ENCODE data around the gene C1QTNF5. TPM values are rescaled to one million over a fixed set of nuclear protein-coding genes. Genes with fewer than 3 reads are reported as not detected.

Gene C1QTNF5
- total and polyA plus RNA-seq, 2 experiments from 2014 or later = 13.7 to 18.0 TPM

DNA sequence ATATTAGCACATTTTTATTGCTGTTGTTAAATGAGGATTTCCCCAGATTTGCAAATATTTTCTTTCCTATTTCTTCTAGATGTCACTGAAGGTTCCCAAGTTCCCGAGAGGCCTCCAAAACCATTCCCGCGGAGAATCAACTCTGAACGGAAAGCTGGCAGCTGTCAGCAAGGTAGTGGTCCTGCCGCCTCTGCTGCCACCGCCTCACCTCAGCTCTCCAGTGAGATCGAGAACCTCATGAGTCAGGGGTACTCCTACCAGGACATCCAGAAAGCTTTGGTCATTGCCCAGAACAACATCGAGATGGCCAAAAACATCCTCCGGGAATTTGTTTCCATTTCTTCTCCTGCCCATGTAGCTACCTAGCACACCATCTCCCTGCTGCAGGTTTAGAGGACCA lies 41.3 kb downstream of the C1QTNF5 start:
- H3K27me3 ChIP-seq = no peaks in the 10 kb centered on the region
- H3K9me2 ChIP-seq (replicated peaks; ENCODE audit: insufficient read depth) = no peaks in the 10 kb centered on the region
- WGBS (ENCODE audit: low lambda C conversion rate, missing lambda C conversion rate) = 97% methylated on average over 9 of the region's 9 CpGs
- no peaks in the 10 kb centered on the region for H4K20me1 ChIP-seq (ENCODE audit: insufficient read depth, poor library complexity, severe bottlenecking)
- no peaks in the 10 kb centered on the region for H3K9me3 ChIP-seq (ENCODE audit: low read depth)
- H2AFZ ChIP-seq = no peak overlapping the region
- TF ChIP-seq, protein P1, sequence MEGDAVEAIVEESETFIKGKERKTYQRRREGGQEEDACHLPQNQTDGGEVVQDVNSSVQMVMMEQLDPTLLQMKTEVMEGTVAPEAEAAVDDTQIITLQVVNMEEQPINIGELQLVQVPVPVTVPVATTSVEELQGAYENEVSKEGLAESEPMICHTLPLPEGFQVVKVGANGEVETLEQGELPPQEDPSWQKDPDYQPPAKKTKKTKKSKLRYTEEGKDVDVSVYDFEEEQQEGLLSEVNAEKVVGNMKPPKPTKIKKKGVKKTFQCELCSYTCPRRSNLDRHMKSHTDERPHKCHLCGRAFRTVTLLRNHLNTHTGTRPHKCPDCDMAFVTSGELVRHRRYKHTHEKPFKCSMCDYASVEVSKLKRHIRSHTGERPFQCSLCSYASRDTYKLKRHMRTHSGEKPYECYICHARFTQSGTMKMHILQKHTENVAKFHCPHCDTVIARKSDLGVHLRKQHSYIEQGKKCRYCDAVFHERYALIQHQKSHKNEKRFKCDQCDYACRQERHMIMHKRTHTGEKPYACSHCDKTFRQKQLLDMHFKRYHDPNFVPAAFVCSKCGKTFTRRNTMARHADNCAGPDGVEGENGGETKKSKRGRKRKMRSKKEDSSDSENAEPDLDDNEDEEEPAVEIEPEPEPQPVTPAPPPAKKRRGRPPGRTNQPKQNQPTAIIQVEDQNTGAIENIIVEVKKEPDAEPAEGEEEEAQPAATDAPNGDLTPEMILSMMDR (IDR thresholded peaks at IDR 0.05; ENCODE audit: poor library complexity) = no peak
- no peak for TF ChIP-seq EZH2phosphoT487 (IDR thresholded peaks at IDR 0.05; ENCODE audit: low read depth, severe bottlenecking, unreplicated experiment)
- no peak for TF ChIP-seq EZH2 (IDR thresholded peaks at IDR 0.05; ENCODE audit: borderline replicate concordance)
- no peak overlapping the region for H3K4me2 ChIP-seq
- no peaks in the 10 kb centered on the region for H3K36me3 ChIP-seq (replicated peaks; ENCODE audit: insufficient read depth, low read depth)
- no peak for DNase-seq (ENCODE audit: low spot score)
- H3K79me2 ChIP-seq = no peaks in the 10 kb centered on the region
- H3K4me3 ChIP-seq = no peak overlapping the region
- H3K4me1 ChIP-seq (ENCODE audit: insufficient read depth) = no peaks in the 10 kb centered on the region
- no peak overlapping the region for H3K27ac ChIP-seq

- Histone ChIP-seq H3K79me2 (no peaks in the 10 kb centered on the region), H3K9me2 (replicated peaks; ENCODE audit: insufficient read depth) (no peaks in the 10 kb centered on the region), H3K27ac (no peak overlapping the region), H4K20me1 (ENCODE audit: insufficient read depth, poor library complexity, severe bottlenecking) (no peaks in the 10 kb centered on the region), H3K27me3 (no peaks in the 10 kb centered on the region), H2AFZ (no peak overlapping the region), H3K9me3 (ENCODE audit: low read depth) (no peaks in the 10 kb centered on the region), H3K36me3 (replicated peaks; ENCODE audit: insufficient read depth, low read depth) (no peaks in the 10 kb centered on the region), H3K4me2 (no peak overlapping the region), H3K4me1 (ENCODE audit: insufficient read depth) (no peaks in the 10 kb centered on the region), H3K4me3 (no peak overlapping the region)
- DNase-seq (ENCODE audit: low spot score) = no peak
- no peak for TF ChIP-seq EZH2phosphoT487 (IDR thresholded peaks at IDR 0.05; ENCODE audit: low read depth, severe bottlenecking, unreplicated experiment)
- TF ChIP-seq, protein P1 (IDR thresholded peaks at IDR 0.05; ENCODE audit: poor library complexity) = no peak
- no peak for TF ChIP-seq EZH2 (IDR thresholded peaks at IDR 0.05; ENCODE audit: borderline replicate concordance)
- 93% methylated on average over 2 of the region's 2 CpGs for WGBS (ENCODE audit: low lambda C conversion rate, missing lambda C conversion rate)
These were observed 42.0 kb downstream of the C1QTNF5 start for GRCh38 chr11:119298726-119299125.

GRCh38 chr11:119297938-119298337 lies 42.7 kb downstream of the C1QTNF5 start:
- no peaks in the 10 kb centered on the region for H3K9me3 ChIP-seq (ENCODE audit: low read depth)
- H3K36me3 ChIP-seq (replicated peaks; ENCODE audit: insufficient read depth, low read depth) = no peaks in the 10 kb centered on the region
- no peak overlapping the region for H3K27ac ChIP-seq
- no peaks in the 10 kb centered on the region for H3K4me1 ChIP-seq (ENCODE audit: insufficient read depth)
- WGBS (ENCODE audit: low lambda C conversion rate, missing lambda C conversion rate) = 90% methylated on average over 3 of the region's 3 CpGs
- TF ChIP-seq, protein P1 (IDR thresholded peaks at IDR 0.05; ENCODE audit: poor library complexity) = no peak
- TF ChIP-seq EZH2 (IDR thresholded peaks at IDR 0.05; ENCODE audit: borderline replicate concordance) = no peak
- no peaks in the 10 kb centered on the region for H4K20me1 ChIP-seq (ENCODE audit: insufficient read depth, poor library complexity, severe bottlenecking)
- no peaks in the 10 kb centered on the region for H3K79me2 ChIP-seq
- H3K27me3 ChIP-seq = no peaks in the 10 kb centered on the region
- no peak overlapping the region for H3K4me3 ChIP-seq
- H3K4me2 ChIP-seq = no peak overlapping the region
- no peak overlapping the region for H2AFZ ChIP-seq
- no peaks in the 10 kb centered on the region for H3K9me2 ChIP-seq (replicated peaks; ENCODE audit: insufficient read depth)
- no peak for DNase-seq (ENCODE audit: low spot score)

GRCh38 chr11:119295178-119295577 lies 45.5 kb downstream of the C1QTNF5 start:
- 76% methylated on average over 3 of the region's 3 CpGs for WGBS (ENCODE audit: low lambda C conversion rate, missing lambda C conversion rate)
- TF ChIP-seq, protein P1 (IDR thresholded peaks at IDR 0.05; ENCODE audit: poor library complexity) = no peak
- TF ChIP-seq EZH2phosphoT487 (IDR thresholded peaks at IDR 0.05; ENCODE audit: low read depth, severe bottlenecking, unreplicated experiment) = no peak
- no peak for TF ChIP-seq EZH2 (IDR thresholded peaks at IDR 0.05; ENCODE audit: borderline replicate concordance)
- Histone ChIP-seq H3K4me2 (no peak overlapping the region), H3K9me2 (replicated peaks; ENCODE audit: insufficient read depth) (no peaks in the 10 kb centered on the region), H3K79me2 (no peaks in the 10 kb centered on the region), H4K20me1 (ENCODE audit: insufficient read depth, poor library complexity, severe bottlenecking) (no peaks in the 10 kb centered on the region), H3K27me3 (no peaks in the 10 kb centered on the region), H2AFZ (no peak overlapping the region), H3K4me1 (ENCODE audit: insufficient read depth) (no peaks in the 10 kb centered on the region), H3K36me3 (replicated peaks; ENCODE audit: insufficient read depth, low read depth) (peaks cover 4% of the 10 kb centered on the region), H3K27ac (no peak overlapping the region), H3K9me3 (ENCODE audit: low read depth) (peaks cover 9% of the 10 kb centered on the region), H3K4me3 (no peak overlapping the region)
- no peak for DNase-seq (ENCODE audit: low spot score)

All from hepatocyte (in vitro differentiated cells).